A673 (cell line): Measurements from ENCODE around the gene GALNT2. TPM values are rescaled to one million over a fixed set of nuclear protein-coding genes. Genes with fewer than 3 reads are reported as not detected.

Source experiments
- BruUV-seq: library from RNA; stranded (reverse); fragments of 400-500 nt; replicated peaks from 2 replicates; lab custom pipeline; 2021; lab: Mats Ljungman, UMichigan
- CTCF ChIA-PET: fragments of 300-600 bp; sonication (Branson Sonifier 250); formaldehyde crosslinking; loops from one replicate; lab custom pipeline; 2022; ENCODE audit warnings: antibody characterized with exemption; lab: Charles Lee
- POLR2A ChIA-PET: fragments of 300-600 bp; sonication (Branson Sonifier 250); formaldehyde crosslinking; loops from one replicate; lab custom pipeline; 2022; ENCODE audit warnings: antibody characterized with exemption; ENCODE audit not compliant: low non-redundant PET; lab: Charles Lee
- DNase-seq: peaks from one replicate; pipeline ENCODE4 v3.0.0-alpha.2; 2015; ENCODE audit warnings: low spot score
- H3K27ac ChIP-seq: fragments of 200-600 bp; sonication (generic); 2 replicates; pipeline ENCODE4 v1.5.1; 2016; ENCODE audit warnings: mixed run types, low read depth, mild to moderate bottlenecking, mixed read lengths, antibody characterized with exemption, low read length; ENCODE audit not compliant: poor library complexity, severe bottlenecking
- H3K27me3 ChIP-seq: fragments of 200-600 bp; sonication (generic); replicated peaks from 2 replicates; pipeline ENCODE4 v1.6.1; 2017; ENCODE audit warnings: mixed run types, low read depth, mild to moderate bottlenecking, mixed read lengths, antibody characterized with exemption, low read length; ENCODE audit not compliant: insufficient read depth, poor library complexity
- H3K36me3 ChIP-seq: fragments of 200-600 bp; sonication (generic); 2 replicates; pipeline ENCODE4 v1.6.1; 2016; ENCODE audit warnings: mixed run types, mild to moderate bottlenecking, mixed read lengths, antibody characterized with exemption, low read length; ENCODE audit not compliant: insufficient read depth, poor library complexity, severe bottlenecking
- H3K4me1 ChIP-seq: fragments of 200-600 bp; sonication (generic); 2 replicates; pipeline ENCODE4 v1.6.1; 2017; ENCODE audit warnings: mixed run types, mild to moderate bottlenecking, mixed read lengths, antibody characterized with exemption, low read length; ENCODE audit not compliant: insufficient read depth, poor library complexity, severe bottlenecking
- H3K4me3 ChIP-seq: fragments of 200-600 bp; sonication (generic); 2 replicates; pipeline ENCODE4 v1.5.1; 2016; ENCODE audit warnings: low read depth, mixed run types, mild to moderate bottlenecking, mixed read lengths, low read length; ENCODE audit not compliant: poor library complexity, severe bottlenecking
- H3K9me3 ChIP-seq: fragments of 200-600 bp; sonication (generic); 2 replicates; pipeline ENCODE4 v1.6.1; 2016; ENCODE audit warnings: mixed run types, low read depth, mild to moderate bottlenecking, mixed read lengths, antibody characterized with exemption, low read length; ENCODE audit not compliant: poor library complexity, severe bottlenecking
- CTCF ChIP-seq: fragments of 300-800, 200-600 bp; sonication (generic); conservative IDR thresholded peaks from 2 replicates; pipeline ENCODE4 v1.5.1; 2017; ENCODE audit warnings: low read depth, mild to moderate bottlenecking, antibody characterized with exemption, low read length, moderate library complexity, mixed read lengths
- EZH2 ChIP-seq: fragments of 200-600 bp; sonication (generic); IDR thresholded peaks from 2 replicates; pipeline ENCODE4 v1.6.1; 2017; ENCODE audit warnings: borderline replicate concordance, low read depth, mild to moderate bottlenecking, mixed read lengths, antibody characterized with exemption, low read length; ENCODE audit not compliant: poor library complexity, severe bottlenecking
- intact Hi-C: fragments of 100-400 bp; cut with micrococcal nuclease; formaldehyde crosslinking; loops from one replicate; pipeline ENCODE4 v1.10.0; 2022; ENCODE audit not compliant: unreplicated experiment
- total RNA-seq: library from RNA; stranded (reverse); gene quantifications from 2 replicates; pipeline ENCODE4 v1.2.3, GENCODE V29; 2021

GALNT2 gene
- total RNA-seq, 1 experiment from 2014 or later = 94.6 TPM

GRCh38 chr1:230270559-230271281, 203.7 kb downstream of the GALNT2 start:
- ChIA-PET CTCF (no interaction called here), POLR2A (no interaction called here)
- Histone ChIP-seq H3K9me3 (no peaks in the 10 kb centered on the region), H3K4me1 (peaks cover 37% of the 10 kb centered on the region), H3K36me3 (peaks cover 14% of the 10 kb centered on the region), H3K27ac (peak overlapping the region; percentile 73), H3K27me3 (no peaks in the 10 kb centered on the region), H3K4me3 (peak overlapping the region; percentile 9)
- intact Hi-C loops = loop anchor here (2.0 kb wide), 1 partner anchor 38 kb away; no protein-coding TSS in a partner anchor
- BruUV-seq = no TSS peak
- TF ChIP-seq EZH2 (no peak), CTCF (no peak)
- DNase-seq = peak; percentile 97

- no TSS peak for BruUV-seq
- ChIA-PET POLR2A (no interaction called here), CTCF (no interaction called here)
- no peak overlapping the region for H3K4me3 ChIP-seq
- no peaks in the 10 kb centered on the region for H3K27me3 ChIP-seq
- TF ChIP-seq CTCF (no peak), EZH2 (no peak)
- peaks cover 40% of the 10 kb centered on the region for H3K4me1 ChIP-seq
- H3K9me3 ChIP-seq = no peaks in the 10 kb centered on the region
- H3K36me3 ChIP-seq = peaks cover 17% of the 10 kb centered on the region
- DNase-seq = no peak
- H3K27ac ChIP-seq = peak overlapping the region; percentile 73
- intact Hi-C loops = loop anchor here (2.0 kb wide), 1 partner anchor 39 kb away; no protein-coding TSS in a partner anchor
Observed at GRCh38 chr1:230271300-230272035, 204.4 kb downstream of the GALNT2 start.

GRCh38 chr1:230272557-230272956, 205.5 kb downstream of the GALNT2 start:
- no TSS peak for BruUV-seq

More at GRCh38 chr1:230272557-230272956, 205.5 kb downstream of the GALNT2 start:
- peaks cover 18% of the 10 kb centered on the region for H3K36me3 ChIP-seq
- no peak overlapping the region for H3K27ac ChIP-seq
- ChIA-PET POLR2A (no interaction called here), CTCF (no interaction called here)
- H3K4me3 ChIP-seq = no peak overlapping the region
- peaks cover 50% of the 10 kb centered on the region for H3K4me1 ChIP-seq
- intact Hi-C loops = no loop called here
- no peaks in the 10 kb centered on the region for H3K9me3 ChIP-seq
- TF ChIP-seq CTCF = no peak
- TF ChIP-seq EZH2 = no peak
- no peaks in the 10 kb centered on the region for H3K27me3 ChIP-seq
- no peak for DNase-seq
